ENCODE measurements around the gene PHLDB3.
A peak's percentile ranks its signal among the peaks of the same experiment; 100 is the strongest.

Gene PHLDB3

DNA sequence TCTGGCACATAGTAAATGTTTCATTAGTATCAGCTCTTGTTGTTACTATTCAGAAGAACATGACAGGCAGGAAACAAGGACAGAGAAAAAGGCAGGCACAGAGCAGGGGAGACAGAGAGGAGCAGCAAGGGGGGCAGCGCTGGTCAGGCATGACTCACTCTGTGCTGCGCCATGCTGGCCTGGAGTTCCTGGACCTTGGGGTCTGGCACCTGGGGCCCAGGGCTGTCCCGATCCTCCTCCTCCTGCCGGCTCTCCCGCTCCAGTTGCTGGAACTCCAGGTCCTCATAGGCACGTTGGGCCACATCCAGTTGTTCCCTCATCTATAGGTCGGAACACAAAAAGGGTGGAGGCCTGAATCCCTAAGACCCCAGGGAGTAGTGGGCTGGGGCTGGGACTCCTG is 7.6 kb downstream of the PHLDB3 start:
- no peak for DNase-seq

DNA sequence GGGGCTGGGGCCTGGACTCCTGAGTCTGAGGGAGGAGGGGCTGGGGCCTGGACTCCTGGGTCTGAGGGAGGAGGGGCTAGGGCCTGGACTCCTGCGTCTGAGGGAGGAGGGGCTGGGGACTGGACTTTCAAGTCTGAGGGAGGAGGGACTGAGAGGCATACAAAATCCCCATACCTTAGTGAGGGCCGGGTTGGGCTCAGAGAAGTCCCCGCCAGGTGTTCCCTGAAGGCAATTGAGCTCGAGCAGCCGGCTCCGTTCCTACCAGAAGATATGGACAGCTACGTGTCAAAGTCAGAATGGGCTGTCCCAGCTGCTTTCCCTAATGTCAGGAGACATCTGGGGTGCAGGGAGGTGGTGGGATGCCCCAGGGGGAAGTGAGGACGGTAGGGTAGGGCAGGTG is 9.5 kb downstream of the PHLDB3 start:
- DNase-seq: no peak

DNA sequence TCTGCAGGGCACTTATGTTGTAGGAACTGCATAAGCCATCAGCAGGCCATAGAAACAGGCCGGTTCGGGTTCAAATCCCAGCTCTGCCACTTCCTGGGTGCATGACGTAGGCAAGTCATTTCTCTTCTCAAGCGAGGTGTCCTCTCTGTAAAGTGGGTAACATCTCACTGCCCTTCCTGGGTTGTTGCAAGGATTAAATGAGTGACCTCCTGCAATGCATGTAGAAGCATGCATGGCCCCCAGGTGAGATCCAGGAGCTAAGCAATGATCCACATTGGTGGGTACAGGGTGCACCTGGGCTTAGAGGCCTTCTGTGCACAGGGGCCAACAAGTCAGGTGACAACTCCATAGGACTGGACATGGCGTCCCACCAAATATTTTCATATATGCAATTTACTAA is 13.8 kb downstream of the PHLDB3 start:
- no peak for DNase-seq

DNA sequence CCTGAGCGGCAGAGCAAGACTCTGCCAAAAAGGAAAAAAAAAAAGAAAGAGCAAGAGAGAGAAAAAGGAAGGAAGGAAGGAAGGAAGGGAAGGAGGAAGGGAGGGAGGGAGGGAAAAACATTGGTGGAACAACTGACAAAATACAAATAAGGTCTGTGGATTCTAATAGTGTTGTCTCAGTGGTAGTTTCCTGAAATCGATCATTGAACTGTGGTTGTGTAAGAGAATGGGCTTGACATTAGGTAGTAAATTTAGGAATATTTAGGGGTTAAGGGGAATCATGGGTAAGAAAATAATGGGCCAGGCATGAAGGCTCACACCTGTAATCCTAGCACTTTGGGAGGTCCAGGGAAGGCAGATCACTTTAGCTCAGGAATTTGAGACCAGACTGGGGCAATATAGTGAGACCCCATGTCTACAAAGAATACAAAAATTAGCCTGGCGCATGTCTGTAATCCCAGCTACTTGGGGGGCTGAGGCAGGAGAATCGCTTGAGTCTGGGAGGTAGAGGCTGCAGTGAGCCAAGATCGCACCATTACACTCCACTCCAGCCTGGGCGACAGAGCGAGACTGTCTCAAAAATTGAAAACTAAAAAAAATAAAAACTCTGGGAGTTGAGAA is 14.5 kb downstream of the PHLDB3 start:
- no peak for DNase-seq

DNA sequence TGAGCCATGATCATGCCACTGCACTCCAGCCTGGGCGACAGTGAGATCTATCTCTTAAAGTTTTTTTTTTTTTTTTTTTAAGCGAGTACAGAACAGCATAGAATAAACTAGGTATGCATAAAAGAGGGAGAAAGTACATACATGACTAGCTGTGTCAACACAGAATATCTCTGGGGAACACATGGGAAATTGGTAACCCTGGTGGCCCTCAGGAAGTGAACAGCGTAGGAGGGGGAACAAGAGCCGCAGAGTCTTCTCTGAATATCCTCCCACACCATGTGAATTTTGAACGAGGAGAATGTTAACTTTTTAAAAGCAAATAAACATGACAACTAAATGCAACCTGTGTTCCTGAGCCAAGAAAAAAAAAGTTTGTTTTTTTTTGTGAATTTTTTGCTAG is 15.2 kb downstream of the PHLDB3 start:
- no peak for DNase-seq

GRCh38 chr19:43488179-43488578 is 16.4 kb downstream of the PHLDB3 start:
- no peak for DNase-seq

DNA sequence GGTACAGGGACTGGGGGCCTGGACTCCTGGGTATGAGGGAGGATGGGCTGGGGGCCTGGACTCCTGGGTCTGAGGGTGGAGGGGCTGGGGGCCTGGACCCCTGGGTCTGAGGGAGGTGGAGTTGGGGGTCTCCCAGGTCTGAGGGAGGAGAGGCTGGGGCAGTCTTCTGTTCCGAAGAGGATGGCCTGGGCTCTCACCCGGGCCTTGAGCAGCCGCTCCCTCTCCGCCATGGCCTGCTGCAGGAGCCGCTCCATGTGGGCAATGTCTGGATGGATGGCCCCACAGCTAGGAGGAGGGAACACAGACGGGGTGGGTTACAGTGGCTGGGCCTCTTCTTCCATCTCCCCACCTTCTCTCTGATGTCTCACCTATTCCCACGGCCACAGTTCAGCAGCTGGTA is 18.1 kb downstream of the PHLDB3 start:
- no peak for DNase-seq

- DNase-seq: no peak
These were observed 18.6 kb downstream of the PHLDB3 start for GRCh38 chr19:43485951-43486350.

GRCh38 chr19:43483281-43483680 is 21.3 kb downstream of the PHLDB3 start:
- no peak for DNase-seq

DNA sequence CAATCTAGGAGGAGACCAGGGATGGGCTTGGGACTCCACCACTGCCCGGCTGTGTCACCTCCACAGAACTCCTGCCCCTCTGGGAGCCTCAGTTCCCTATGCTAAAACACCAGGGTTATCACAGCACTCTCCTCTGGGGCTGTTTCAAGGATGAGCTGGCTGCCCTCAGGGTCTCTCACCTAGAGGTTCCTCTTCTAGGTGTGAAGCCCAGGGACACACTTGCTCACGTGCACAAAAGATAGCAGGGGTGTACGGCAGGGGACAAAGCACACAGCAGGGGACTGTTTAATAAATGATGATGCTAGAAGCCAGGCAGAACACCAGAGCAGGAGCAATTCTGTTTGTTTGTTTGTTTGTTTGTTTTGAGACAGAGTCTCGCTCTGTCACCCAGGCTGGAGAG is 22.4 kb downstream of the PHLDB3 start:
- DNase-seq: no peak

- DNase-seq: no peak
These were observed 22.8 kb downstream of the PHLDB3 start for GRCh38 chr19:43481701-43482100.

GRCh38 chr19:43480574-43480973 is 24.0 kb downstream of the PHLDB3 start:
- no peak for DNase-seq

DNA sequence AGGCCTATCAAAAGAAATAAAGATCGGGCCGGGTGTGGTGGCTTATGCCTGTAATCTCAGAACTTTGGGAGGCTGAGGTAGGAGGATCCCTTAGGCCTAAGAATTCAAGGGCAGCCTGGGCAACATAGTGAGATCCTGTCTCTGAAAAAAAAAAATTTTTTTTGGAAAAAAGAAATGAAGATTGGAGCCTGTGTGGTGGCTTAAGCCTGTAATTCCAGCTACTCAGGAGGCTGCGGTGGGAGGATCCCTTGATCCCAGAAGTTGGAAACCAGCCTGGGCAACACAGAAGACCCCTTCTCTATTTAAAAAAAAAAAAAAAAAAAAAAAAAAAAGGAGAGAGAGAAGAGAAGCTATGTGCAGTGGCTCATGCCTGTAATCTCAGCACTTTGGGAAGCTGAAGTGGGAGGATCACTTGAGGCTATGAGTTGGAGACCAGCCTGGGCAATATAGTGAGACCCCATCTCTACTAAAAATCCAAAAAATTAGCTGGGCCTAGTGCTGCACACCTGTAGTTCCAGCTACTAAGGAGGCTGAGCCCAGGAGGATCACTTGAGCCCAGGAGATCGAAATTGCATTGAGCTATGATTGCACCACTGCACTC is 24.5 kb downstream of the PHLDB3 start:
- no peak for DNase-seq

DNA sequence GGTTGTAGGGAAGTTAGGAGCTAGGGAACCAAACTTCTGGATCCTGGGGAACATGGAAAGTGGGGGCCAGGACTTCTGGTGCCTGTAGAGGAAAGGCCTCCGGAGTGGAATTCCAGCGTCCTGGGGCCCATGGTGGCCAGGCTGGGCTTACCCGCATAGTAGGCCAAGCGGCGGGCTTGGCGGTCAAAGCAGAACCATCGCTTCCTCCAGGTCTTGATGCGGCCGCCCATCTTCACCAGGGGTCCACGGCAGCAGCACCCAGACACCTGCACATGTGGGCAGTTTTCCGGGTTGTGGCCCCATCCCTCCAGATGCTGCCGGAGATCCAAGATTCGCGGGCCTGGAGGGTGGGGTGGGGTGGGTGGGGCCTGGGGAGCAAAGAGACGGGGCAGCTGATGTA is 25.3 kb downstream of the PHLDB3 start:
- DNase-seq: no peak

DNA sequence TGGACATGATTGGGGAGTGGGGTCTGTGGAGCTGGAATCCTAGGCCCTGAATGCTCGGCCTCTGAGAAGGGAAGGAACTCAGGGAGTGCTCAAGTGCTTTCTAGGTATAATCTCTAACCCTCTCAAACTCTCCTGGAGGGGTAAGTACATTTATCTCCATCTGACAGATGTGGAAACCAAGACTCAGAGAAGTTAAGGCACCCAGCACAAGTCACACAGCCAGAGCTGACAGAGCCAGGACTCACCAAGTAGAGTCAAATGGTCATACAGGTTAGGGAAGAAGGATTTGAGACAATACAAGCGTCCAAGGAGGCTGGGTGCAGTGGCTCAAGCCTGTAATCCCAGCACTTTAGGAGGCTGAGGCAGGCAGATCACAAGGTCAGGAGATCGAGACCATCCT is 26.2 kb downstream of the PHLDB3 start:
- DNase-seq: no peak

- peak; percentile 84 for DNase-seq
These were observed 27.9 kb downstream of the PHLDB3 start for GRCh38 chr19:43476606-43477005.

GRCh38 chr19:43474986-43475705 is 29.4 kb downstream of the PHLDB3 start:
- DNase-seq: peak; percentile 90

GRCh38 chr19:43474487-43474886 is 30.1 kb downstream of the PHLDB3 start:
- DNase-seq: no peak

- DNase-seq: no peak
These were observed 33.5 kb downstream of the PHLDB3 start for GRCh38 chr19:43471091-43471490.

DNA sequence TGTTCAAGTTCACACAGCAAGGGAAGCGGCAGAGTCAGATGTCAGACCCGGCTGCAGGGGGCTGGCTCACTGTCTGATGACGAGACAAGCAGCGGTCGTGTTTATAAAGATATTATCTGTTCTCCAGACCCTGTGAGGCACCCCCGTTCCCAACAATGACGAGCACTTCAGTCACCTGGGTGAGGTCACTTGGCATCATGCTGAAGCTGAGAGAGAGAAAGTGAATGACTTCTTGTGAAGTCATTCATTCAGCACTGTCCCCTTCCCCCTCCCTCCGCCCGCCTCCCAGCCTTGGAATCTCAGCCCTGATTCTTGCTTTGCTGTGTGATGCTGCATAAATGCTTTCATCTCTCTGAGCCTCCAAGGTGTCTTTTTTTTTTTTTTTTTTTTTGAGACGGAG is 34.3 kb downstream of the PHLDB3 start:
- peak; percentile 31 for DNase-seq

DNA sequence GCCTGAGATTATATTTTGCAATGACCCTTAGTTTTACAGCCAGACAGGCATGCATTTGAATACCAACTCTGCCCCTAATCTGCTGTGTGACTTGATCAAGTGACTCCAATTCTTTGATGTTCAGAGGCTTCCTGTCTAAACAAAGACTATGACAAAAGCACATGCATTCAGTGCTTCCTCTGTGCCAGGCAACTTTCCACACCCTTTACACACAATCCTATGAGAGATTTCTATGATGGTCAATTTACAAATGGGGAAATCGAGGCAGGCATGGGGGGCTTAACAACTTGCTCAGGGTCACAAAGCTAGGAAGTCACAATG is 35.4 kb downstream of the PHLDB3 start:
- DNase-seq: no peak

DNA sequence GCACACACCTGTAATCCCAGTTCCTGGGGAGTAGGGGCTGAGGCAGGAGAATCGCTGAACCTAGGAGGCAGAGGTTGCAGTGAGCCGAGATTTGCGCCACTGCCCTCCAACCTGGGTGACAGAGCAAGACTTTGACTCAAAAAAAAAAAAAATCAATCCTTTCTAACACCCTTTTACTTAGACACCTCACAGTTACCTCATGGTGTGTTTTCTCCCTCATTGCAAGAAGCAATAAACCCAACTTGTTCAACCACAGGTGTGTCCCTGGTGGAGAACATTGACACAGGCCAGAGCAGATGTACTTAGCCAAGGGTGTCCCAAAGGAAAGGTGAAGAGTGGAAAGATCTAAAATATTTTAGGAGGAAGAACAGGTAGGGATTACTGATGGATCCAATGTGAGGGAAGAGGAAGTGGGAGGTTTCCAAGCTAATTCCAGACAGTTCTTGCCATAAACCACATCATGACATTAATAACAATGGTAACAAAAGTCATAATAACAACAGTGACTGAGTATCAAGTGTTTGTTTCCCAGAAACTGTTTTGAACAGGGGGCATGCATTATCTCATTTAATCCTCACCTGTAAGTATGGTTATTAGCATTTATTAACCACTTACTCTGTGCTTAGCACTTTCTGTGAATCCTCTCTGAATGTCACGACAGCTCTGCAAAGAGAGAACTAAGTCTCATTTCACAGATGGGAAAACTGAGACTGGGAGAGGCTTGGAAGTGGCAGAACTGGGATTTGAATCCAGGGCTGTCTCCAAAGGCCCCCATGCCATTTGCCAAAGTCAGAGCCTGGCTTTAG is 36.0 kb downstream of the PHLDB3 start:
- DNase-seq: no peak

DNA sequence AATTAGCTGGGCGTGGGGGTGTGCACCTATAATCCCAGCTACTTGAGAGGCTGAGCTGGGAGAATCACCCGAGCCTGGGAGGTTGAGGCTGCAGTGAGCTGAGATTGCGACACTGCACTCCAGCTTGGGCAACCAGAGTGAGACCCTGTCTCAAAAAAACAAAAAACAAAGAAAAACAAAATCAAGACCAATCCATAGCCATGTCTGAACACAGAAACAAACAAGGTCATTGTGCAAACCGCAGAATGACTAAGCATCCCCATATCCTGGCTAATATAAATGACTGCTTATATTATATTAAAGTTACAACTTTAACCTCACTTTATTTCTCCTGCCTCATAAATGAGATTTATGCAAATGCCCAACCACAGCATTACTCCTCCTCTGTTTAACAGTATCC is 36.8 kb downstream of the PHLDB3 start:
- no peak for DNase-seq

- no peak for DNase-seq
These were observed 37.3 kb downstream of the PHLDB3 start for GRCh38 chr19:43467276-43467675.
